OCI-LY1 (cell line): ENCODE results near the gene PAPPA.

ENCODE experiments used
- CTCF ChIP-seq: fragments of 200-600 bp; sonication (generic), shearing (Covaris generic); IDR thresholded peaks from 2 replicates; pipeline ENCODE4 v1.5.1; 2017; ENCODE audit warnings: mild to moderate bottlenecking, antibody characterized with exemption, low read length, moderate library complexity, mixed read lengths
- EZH2 ChIP-seq: fragments of 200-600 bp; sonication (generic), shearing (Covaris generic); IDR thresholded peaks from 2 replicates; pipeline ENCODE4 v1.8.0; 2017; ENCODE audit warnings: borderline replicate concordance, mixed run types, mild to moderate bottlenecking, antibody characterized with exemption, low read length, moderate library complexity, mixed read lengths

- TF ChIP-seq CTCF, result no peak
- TF ChIP-seq EZH2, result no peak
Measured at GRCh38 chr9:116276651-116277121, 123.1 kb downstream of the PAPPA start.
